OCI-LY3 (cell line): ENCODE measurements around the gene CPHXL.

Source experiments
- H2AFZ ChIP-seq: fragments of 200-600, 300-600 bp; shearing (Covaris generic); 2 replicates; pipeline ENCODE4 v1.6.0; 2014; ENCODE audit warnings: antibody characterized with exemption, low read depth, low read length
- H3K27ac ChIP-seq: fragments of 200-600, 300-600 bp; sonication (generic); 2 replicates; pipeline ENCODE4 v1.5.1; 2014; ENCODE audit warnings: mild to moderate bottlenecking, low read length, moderate library complexity, mixed read lengths
- H3K27me3 ChIP-seq: fragments of 200-600, 300-600 bp; sonication (generic); 2 replicates; pipeline ENCODE4 v1.6.1; 2014; ENCODE audit warnings: low read depth, low read length, mixed read lengths
- H3K36me3 ChIP-seq: fragments of 200-600, 300-600 bp; sonication (generic); replicated peaks from 2 replicates; pipeline ENCODE3; 2014; ENCODE audit warnings: low read depth, low read length, mixed read lengths
- H3K4me1 ChIP-seq: fragments of 300-600, 200-600 bp; sonication (generic); 2 replicates; pipeline ENCODE4 v1.6.1; 2014; ENCODE audit warnings: low read length, mixed read lengths
- H3K4me2 ChIP-seq: fragments of 200-600, 300-600 bp; sonication (generic); 2 replicates; pipeline ENCODE4 v1.6.1; 2014; ENCODE audit warnings: low read length, mixed read lengths
- H3K4me3 ChIP-seq: fragments of 300-600, 200-600 bp; sonication (generic); 2 replicates; pipeline ENCODE4 v1.5.1; 2014; ENCODE audit warnings: antibody characterized with exemption, mild to moderate bottlenecking, low read length, moderate library complexity
- H3K79me2 ChIP-seq: fragments of 300-600, 200-600 bp; shearing (Covaris generic); 2 replicates; pipeline ENCODE4 v1.6.1; 2014; ENCODE audit warnings: mild to moderate bottlenecking, low read length, mixed read lengths
- H3K9ac ChIP-seq: fragments of 300-600, 200-600 bp; shearing (Covaris generic); 2 replicates; pipeline ENCODE4 v1.6.0; 2014; ENCODE audit warnings: mild to moderate bottlenecking, low read length, moderate library complexity
- H3K9me3 ChIP-seq: fragments of 200-600, 300-600 bp; shearing (Covaris generic); 2 replicates; pipeline ENCODE4 v1.6.1; 2014; ENCODE audit warnings: low read length, mixed read lengths; ENCODE audit not compliant: insufficient read depth
- H4K20me1 ChIP-seq: fragments of 200-600, 300-600 bp; sonication (generic); 2 replicates; pipeline ENCODE4 v1.6.1; 2016; ENCODE audit warnings: low read length, mixed read lengths; ENCODE audit not compliant: insufficient read depth
- CTCF ChIP-seq: fragments of 200-600, 300-600 bp; sonication (generic); IDR thresholded peaks from 2 replicates; pipeline ENCODE4 v1.5.1; 2014; ENCODE audit warnings: antibody characterized with exemption, low read length, low read depth
- EZH2phosphoT487 ChIP-seq: fragments of 200-600 bp; shearing (Covaris generic); IDR thresholded peaks from 2 replicates; pipeline ENCODE4 v1.6.1; 2018; ENCODE audit warnings: antibody characterized with exemption, mixed run types, low read depth

The CPHXL gene

GRCh38 chr16:75679366-75679765 lies 46.9 kb downstream of the CPHXL start:
- TF ChIP-seq CTCF: no peak
- TF ChIP-seq EZH2phosphoT487: no peak
- no peaks in the 10 kb centered on the region for H3K9me3 ChIP-seq
- H3K27me3 ChIP-seq: no peaks in the 10 kb centered on the region
- no peak overlapping the region for H3K27ac ChIP-seq
- no peak overlapping the region for H3K4me2 ChIP-seq
- H2AFZ ChIP-seq: no peak overlapping the region
- H3K4me3 ChIP-seq: no peak overlapping the region
- H3K36me3 ChIP-seq: no peaks in the 10 kb centered on the region
- no peaks in the 10 kb centered on the region for H3K79me2 ChIP-seq
- no peaks in the 10 kb centered on the region for H3K4me1 ChIP-seq
- H4K20me1 ChIP-seq: no peaks in the 10 kb centered on the region
- H3K9ac ChIP-seq: no peak overlapping the region

- Histone ChIP-seq H2AFZ (no peak within 1 kb of the TSS), H3K79me2 (no peaks in the 10 kb centered on the region), H3K4me3 (no peak within 1 kb of the TSS), H3K27ac (no peak within 1 kb of the TSS), H3K4me1 (no peaks in the 10 kb centered on the region), H4K20me1 (no peaks in the 10 kb centered on the region), H3K9ac (no peak within 1 kb of the TSS), H3K36me3 (no peaks in the 10 kb centered on the region), H3K27me3 (no peaks in the 10 kb centered on the region), H3K9me3 (no peaks in the 10 kb centered on the region), H3K4me2 (no peak within 1 kb of the TSS)
- no peak for TF ChIP-seq CTCF
- no peak for TF ChIP-seq EZH2phosphoT487
Measured at GRCh38 chr16:75676909-75677308, 49.4 kb downstream of the CPHXL start, which contains the start of gene CPHXL2. CPHXL2 (minus strand) TSS chr16:75677009; CDS start chr16:75676999, 10 bp downstream.

DNA sequence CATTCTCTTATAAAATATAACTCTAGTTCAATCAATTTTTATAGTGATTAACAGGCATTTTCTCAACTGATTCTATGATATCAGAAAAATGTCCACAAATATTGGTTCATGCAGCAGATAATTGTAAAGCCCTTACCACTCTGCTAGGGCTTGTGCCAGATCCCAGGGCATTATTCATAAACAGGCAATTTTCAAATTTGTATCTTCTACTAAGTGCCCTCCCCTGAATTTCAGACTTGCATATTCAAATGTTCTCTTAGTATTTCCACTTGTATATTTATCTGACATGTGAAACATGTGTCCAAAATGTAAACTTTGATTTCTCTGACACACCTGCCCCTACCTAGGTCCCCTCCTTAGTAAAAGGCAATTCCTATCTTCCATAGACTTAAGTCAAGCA lies 58.8 kb downstream of the CPHXL start:
- TF ChIP-seq CTCF (no peak), EZH2phosphoT487 (no peak)
- Histone ChIP-seq H3K79me2 (no peaks in the 10 kb centered on the region), H3K9me3 (no peaks in the 10 kb centered on the region), H3K4me3 (no peak overlapping the region), H3K27me3 (no peaks in the 10 kb centered on the region), H4K20me1 (no peaks in the 10 kb centered on the region), H3K36me3 (peaks cover 4% of the 10 kb centered on the region), H3K4me1 (no peaks in the 10 kb centered on the region), H2AFZ (no peak overlapping the region), H3K27ac (no peak overlapping the region), H3K4me2 (no peak overlapping the region), H3K9ac (no peak overlapping the region)
